G401 (cell line): ENCODE results near the gene ABR. TPM values are rescaled to one million over a fixed set of nuclear protein-coding genes. Genes with fewer than 3 reads are reported as not detected.
A peak's percentile ranks its signal among the peaks of the same experiment; 100 is the strongest.
"Not testable (repeated sequence)": the region's sequence is repeated elsewhere in the genome, so short reads cannot be mapped to it uniquely, and the experiment has no call there.

Experiments used
- DNase-seq: peaks from one replicate; pipeline ENCODE4 v3.0.0-alpha.2; 2015; ENCODE audit warnings: low spot score
- in situ Hi-C: cut with HindIII; loops from 2 replicates; pipeline ENCODE4 v1.10.0; 2016; ENCODE audit warnings: low sequenced_read_pairs, mixed read lengths
- total RNA-seq: library from RNA; depleted of rRNA; stranded (reverse); fragments of >200 nt; shearing (Covaris generic); gene quantifications from 2 replicates; pipeline ENCODE4 v1.2.3, GENCODE V29; 2014

Gene ABR
- total RNA-seq, 1 experiment from 2014 or later = 128 TPM

DNA sequence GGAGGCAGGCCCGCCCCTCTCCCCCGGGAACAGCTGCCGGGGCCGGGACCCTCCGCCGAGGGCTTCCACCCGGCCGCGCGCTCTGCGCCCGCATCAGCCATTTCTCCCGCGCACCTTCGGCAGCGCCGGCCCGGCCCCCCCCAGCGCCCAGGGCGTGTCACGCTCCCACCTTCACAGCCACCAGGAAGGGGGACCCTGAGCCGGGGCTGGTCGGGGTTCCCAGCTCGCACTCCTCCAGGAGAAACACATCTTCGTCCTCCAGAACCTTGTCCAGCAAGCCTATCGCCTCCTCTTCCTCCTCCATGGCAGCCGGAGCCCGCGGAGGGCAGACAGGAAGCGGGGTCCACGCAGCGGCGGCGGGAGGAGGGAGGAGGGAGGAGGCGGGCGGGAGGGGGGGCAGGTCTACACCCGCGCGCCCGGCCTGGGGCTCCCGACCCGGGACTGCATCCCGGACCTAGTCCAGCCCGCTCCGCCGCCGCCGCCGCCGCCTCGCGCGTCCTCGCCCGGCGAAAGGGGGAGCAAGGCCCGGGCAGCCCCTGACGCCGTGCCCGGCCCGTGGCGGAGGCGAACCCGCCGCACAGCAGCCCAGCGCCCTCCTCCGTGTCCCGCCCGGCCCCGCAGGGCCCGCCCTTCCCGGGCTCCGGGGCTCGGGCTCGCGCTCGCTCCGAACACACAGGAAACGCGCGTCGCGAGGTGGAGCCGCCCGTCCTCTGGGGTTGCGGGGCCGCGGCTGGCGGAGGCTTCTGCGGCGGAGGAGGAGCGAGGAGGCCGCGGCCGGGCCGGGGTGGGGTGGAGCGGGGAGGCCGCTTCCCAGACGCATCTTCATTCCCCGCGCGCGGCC, 70.8 kb downstream of the ABR start:
- in situ Hi-C loops = no loop called here
- peak; percentile 50 for DNase-seq

DNA sequence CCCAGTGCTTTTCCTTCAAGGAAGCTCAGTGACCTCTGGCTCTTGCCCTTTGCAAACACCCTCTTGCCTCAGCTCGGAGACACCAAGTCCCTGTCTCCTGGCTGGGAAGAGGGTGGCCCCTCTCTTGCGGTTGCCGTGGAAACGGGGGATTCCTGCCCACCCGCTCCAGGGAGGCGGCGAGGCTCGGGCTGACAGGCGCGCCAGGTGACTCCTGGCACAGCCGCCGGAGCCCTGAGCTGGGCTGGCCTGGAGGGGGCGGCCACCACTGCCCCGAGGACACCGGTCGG, 71.4 kb downstream of the ABR start:
- peak; percentile 38 for DNase-seq

DNA sequence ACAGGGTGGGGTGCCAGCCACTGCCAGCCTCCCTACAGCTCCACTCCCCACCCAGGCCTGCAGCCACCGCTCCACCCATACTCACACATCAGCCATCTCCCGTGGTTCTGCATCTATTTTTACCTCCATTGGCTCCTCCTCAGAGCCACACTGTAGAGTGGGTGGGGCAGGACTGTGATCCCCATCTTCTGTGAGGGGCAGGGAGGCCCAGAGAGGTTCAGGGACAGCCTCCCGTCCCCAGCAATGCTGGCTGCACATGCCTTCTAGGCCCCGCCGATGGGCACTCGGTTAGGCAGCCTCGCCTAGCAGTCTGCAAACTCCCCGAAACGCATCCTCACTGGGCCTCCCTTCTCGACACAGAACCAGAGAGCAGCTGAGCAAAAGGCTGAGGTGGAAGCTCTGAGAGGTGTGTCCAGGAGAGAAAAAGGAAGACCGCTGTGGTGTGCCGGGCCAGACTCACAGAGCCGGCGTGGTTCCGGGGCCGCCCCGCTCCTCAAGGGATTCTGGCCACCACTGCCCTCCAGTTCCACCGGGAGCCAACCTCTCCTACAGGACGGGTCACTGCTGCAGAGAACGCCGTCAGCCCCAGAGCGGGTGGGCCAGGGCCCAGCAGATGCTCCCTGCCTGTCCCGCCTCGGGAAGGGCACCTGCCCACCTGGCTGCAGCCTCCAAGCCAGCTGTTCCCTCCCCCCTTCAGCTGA, 71.9 kb downstream of the ABR start:
- in situ Hi-C loops = no loop called here
- peak; percentile 41 for DNase-seq

More for the DNA sequence above, 71.4 kb downstream of the ABR start:
- in situ Hi-C loops = no loop called here

DNA sequence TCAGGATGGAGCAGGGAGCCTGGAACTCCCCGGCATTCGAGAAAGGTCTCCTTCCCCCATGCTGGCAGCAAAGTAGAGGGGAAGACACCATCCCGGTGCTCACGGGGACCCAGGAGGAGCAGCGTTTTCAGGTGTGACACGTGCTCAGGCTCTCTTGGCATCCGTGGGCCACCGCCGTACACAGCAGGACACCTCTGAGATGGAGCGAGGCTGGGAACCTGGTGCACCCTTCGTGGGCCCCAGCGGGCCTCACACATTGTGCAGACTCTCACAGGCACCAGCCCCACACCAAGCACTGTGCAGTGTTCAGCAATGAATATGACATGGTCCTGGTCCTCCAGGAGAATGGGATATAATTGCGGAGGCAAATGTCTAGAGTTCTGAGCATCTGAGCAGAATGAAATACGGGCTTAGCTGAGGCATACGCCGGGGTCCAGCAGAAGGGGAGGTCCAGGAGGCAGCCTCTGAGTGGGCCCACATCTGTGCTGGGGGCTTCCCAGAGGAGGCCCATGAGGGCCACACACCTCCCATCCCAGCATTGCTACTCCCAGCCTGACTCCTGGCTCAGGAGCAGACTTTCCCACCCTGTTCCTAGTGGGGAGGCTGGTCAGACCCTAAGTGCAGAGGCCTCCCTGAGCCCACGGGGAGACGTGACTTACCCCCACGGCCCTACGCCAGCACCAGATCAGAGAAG, 72.6 kb downstream of the ABR start:
- DNase-seq = no peak
- in situ Hi-C loops = no loop called here

DNA sequence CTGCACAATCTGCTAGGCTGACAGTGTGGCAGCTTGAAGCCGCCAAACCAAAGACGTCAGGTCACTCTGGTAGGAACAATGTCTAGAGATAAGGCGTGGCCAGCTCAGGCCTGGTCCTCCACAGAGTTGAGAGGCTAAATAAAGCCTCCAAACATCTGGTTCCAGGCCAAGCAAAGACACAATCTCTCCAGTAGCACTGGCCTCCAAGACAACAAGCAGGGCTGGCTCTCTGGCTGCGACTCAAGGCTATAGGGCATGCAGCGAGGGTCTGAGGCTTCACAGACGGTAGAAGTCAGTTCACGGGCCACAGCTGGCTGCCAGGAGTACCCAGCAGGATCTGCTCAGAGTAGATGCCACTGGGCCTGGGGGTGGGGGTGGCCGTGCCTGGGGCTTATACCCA, 75.6 kb downstream of the ABR start:
- no peak for DNase-seq
- in situ Hi-C loops = no loop called here

DNA sequence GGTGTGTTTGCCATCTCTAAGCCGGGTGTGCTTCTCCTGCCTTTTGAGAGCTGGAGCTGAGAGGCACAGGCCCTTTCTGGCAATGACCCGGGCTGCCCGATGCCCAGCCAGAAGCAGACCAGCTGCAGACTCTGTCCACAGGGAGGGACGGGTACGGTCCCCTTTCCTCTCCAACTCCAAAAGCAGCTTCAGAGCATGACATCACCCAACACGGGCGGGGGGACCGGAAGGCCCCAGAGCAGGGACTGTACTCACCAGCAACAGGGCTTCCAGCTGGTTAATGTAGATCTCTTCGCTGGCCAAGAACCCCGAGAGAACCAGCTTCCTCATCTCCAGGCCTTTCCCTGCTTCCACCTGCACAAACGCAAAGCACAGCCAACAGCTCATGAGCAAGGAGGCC, 79.4 kb downstream of the ABR start:
- in situ Hi-C loops = no loop called here
- DNase-seq = no peak

DNA sequence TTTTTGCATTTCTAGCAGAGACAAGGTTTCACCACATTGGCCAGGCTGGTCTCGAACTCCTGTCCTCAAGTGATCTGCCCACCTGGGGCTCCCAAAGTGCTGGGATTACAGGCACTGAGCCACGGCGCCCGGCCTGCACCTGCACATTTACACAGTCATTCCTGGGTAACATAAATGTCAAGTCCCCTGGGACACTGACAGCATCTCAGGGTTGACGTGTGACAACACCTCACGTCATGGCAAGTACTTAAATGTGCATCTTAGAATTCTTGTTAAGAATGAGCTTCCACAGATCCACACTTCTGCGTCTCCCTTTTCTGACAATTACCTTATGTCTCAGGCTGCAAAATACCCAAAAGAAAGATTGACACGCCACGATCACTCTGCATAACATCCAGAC, 80.5 kb downstream of the ABR start:
- DNase-seq = no peak
- in situ Hi-C loops = no loop called here

DNA sequence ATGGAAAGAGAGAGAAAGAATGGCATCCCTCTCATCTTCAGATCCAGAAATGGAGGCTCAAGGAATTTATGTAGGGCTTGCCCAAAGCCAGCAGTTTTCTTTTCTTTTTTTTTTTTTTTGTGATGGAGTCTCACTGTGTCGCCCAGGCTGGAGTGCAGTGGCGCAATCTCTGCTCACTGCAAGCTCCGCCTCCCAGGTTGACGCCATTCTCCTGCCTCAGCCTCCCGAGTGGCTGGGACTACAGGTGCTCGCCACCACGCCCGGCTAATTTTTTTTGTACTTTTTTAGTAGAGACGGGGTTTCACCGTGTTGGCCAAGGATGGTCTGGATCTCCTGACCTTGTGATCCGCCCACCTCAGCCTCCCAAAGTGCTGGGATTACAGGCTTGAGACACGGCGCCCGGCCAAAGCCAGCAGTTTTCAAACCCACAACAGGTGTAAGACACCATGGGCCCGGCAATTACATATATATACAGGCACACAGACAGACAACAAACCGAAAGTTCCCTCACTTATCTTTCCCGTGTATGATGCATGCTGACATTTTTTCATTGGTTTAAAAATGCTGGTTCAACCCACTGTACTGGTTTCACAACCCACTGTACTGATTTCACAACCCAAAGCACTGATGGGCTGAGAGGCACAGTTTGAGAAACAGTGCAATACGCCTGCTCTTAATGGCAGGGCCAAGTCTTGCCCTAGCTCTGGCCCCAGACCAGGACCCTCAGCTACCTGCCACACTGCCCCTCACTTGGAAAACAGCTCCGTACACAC, 81.6 kb downstream of the ABR start:
- in situ Hi-C loops, DNase-seq: not testable (repeated sequence)

DNA sequence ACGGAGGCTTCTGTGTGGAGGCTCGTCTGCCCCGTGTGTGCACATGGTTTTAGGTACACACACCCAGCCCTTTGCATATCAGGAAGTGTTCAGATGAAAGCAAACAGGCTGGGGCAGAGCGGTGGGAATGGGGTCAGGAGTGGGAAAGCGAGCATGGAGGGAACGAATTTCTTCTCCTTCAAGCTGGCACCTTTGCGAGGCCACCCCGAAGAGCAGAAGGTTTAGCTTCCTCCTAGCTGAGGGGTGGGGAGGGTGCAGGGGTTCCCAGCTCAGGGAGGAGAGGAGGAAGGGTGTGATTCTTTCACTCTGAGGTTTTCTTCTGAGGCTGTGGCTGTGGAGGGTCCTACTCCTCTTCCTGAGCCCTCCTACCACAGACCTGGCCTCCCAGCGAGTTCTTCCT, 83.6 kb downstream of the ABR start:
- no peak for DNase-seq
- in situ Hi-C loops = no loop called here

DNA sequence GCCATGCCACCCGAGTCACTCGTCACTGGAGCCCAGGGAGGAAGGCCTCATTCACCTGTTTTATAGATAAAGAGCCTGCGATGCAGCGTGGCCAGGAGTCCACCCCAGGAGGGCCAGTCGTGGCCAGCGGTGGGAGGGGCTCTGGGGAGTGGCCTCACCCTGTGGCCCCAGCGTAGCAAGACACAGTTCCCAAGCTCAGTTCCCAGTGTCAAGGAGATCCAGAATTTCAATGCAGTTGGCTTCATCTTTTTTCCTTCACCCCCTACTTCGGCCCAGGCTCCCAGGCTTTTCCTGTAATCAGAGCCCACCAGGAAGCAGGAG, 84.0 kb downstream of the ABR start:
- in situ Hi-C loops = no loop called here
- no peak for DNase-seq

DNA sequence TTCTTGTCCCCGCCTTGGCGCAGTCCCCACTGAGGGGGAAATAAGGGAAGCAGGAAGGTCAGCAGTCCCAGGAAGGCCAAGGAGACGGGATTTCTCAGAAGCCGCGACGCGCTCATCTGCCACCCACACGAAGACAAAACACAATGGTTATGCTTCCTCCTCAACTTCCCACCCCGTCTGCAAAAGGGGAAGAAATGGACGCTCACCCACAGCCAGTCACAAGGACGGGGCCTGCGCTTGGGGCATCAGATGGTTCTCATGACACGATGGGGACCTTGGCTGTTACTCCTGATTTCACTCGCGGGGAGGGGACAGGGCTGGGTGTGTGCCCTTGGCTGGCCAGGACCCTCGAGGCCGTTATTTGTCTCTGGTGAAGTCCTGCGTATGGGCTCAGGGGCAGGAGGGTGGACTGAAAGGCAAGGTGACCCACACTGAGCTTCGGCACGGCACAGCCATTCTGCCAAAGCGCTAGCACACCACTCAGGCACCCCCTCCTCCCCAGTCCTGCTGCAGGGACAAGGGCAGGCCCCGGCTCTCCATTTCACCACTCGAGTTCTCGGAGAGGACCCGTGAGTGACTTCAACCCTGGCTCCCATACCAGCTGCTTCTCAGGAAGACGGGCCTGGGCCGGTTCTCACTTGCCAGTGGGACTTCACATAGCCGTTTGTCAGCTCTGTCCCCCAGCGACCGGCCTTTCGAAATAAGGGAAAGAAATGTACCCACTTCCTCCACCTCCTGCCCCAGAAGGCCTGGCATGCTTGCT, 84.5 kb downstream of the ABR start:
- in situ Hi-C loops = no loop called here
- DNase-seq = no peak

DNA sequence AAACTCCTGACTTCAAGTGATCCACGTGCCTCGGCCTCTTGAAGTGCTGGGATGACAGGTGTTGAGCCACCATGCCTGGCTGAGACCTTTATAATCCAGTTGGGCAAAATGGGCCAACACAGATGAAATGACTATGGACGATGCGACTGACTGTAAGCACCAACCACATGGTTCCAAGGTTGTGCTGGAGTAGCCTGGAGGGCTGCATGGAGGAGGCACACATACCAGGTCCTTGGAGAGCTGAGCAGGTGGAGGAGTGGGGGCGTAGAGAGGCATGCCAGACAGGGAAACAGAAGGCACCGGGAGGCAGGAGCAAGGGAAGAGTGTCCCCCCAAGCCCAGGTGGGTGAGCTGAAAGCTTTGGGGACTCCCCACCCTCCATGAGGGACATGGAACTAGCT, 85.2 kb downstream of the ABR start:
- no peak for DNase-seq
- in situ Hi-C loops = no loop called here

DNA sequence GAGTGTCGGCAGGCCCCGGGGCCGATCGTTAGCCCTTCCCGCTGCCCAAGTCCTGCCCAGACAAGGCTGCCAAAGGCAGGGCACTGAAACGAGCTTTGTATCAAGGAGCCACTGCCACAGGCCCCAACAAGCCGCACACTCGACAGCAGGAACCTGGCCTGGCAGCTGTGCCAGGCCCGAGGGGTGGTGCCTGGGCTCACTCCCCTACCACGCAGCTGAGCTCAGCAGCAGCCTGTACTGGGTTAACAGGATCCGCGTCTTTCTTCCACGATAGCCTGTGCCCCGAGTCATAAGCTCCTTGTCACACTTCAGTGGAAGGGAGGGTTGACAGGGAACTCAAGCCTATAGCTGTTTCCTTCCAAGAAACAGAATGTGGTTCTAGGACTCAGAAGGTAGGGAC, 87.9 kb downstream of the ABR start:
- DNase-seq = no peak
- in situ Hi-C loops = no loop called here

DNA sequence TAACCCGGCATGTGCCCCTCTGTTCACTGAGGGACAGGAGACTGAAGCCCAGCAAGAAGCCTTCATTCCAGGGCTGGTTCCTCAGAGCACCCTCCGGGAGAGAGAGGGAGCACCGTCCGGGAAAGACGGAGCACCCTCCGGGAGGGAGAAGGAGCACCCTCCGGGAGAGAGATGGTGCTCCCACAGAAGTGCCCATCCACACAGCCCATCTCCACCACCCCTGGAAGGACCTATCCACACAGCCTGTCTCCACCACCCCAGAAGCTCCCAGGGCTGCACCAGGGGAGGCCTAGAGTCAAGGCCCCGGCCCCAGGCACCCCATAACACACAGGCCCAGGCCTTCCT, 88.6 kb downstream of the ABR start:
- in situ Hi-C loops = no loop called here
- no peak for DNase-seq

DNA sequence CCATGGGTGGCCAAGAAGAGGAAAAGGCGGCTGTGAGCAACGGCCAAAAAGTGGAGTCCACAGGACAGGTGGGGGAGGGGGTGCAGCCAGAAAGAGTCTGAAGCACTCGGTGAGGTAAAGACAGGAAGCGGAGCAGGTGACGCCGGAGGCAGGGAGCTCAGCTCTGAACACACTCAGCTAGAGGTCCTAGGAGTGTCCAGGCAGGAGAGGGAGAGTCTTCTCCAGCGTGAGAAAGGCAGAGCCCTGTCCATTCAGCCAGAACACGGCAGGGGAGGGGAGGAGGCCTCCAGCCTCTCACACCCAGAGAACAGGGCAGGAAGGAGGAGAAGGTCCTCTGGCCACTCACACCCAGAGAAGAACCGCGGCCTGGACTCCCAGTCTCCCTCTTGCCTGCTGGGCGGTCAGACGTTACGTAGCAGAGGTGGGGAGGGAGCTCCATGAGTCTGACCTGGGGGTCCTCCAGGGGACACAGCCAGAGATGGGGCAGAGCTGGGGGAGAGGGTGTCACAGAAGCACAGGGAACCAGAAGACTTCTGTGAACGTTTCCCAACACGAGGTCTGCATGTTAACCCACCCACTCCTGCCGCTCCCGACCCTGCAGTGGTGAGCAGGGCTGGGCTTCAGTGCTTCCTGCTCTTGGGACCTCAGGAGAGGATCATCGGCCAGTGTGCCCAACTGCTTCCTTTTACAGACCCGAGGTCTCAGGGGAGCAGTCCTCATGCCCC, 89.2 kb downstream of the ABR start:
- no peak for DNase-seq
- in situ Hi-C loops = no loop called here

DNA sequence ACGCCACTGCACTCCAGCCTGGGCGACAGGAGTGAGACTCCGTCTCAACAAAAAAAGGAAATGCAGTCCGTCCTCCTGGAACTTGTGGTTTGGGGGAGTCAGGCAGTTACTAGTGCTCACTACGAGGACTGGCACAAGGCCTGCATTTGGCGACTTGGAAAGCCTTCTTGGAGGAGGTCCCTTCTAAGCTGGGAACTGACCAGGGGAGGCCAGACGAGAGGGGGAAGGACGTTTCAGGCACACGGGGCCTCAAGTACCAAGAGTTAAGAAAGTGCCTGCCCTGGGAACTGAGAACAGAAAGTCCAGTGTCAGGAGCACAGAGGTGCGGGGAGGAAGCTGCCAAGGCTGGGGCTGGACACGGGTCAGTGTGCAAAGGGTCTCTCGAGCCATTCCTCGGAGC, 89.9 kb downstream of the ABR start:
- DNase-seq = no peak
- in situ Hi-C loops = no loop called here

DNA sequence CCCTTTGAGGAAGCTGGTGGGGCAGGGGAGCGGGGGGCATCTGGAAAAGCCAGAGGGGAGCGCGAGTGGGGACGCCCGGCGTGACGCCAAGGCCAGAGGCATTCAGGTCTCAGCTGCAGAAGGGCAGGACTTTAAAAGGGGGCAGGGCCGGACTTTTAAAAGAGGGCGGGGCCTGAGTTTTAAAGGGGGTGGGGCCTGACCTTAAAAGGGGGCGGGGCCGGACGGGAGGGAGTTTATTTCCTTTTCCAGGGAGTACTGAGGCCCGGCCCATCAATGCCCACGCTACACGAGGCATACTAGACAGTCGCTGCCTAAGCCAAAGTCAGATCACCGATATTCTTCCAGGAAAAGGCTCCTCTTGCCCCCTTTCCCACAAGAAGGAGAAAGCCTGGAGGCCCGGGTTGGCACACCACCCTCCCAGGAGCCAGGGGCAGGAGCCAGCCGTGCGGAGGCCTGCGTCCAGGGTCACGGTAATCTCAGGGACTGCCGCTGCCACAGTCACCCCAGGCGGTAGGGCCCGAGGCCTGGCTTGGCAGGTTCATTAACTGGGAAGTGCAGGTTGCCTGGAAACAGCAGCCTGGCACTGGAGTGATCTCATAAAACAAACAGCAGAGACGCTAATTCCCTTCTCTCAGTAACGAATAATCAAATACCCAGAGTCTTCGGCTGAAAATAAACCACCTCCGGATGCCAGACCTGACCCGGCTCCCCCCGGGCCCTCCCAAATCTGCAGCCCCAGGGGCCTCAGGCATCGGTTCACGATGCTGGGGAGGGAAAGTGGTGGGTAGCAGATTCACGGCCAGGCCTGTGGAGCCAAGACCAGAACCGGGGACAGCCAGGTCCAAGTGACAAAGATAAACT, 92.2 kb downstream of the ABR start:
- in situ Hi-C loops = no loop called here
- DNase-seq = peak; percentile 15
